ENCODE results near the gene KRT86.

DNA sequence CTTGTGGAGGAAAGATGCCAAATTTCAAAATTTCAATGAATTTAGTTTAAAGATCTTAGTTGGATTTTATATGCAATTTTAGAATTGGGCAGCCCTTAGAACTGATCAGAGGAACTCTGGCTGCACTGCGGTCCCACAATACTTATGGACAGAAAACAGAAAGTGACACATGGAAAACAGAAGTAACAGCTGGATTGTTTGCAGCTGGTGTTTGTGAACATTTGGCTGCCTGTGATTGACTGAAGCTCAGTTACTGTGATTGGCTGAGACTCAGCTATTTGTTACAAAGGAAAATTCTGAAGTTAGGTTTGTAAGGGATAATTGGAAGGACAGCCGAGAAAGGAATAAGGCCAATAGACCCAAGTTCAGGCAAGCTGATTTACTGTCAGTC lies 10.0 kb upstream of the KRT86 start:
- TF ChIP-seq, protein P1, sequence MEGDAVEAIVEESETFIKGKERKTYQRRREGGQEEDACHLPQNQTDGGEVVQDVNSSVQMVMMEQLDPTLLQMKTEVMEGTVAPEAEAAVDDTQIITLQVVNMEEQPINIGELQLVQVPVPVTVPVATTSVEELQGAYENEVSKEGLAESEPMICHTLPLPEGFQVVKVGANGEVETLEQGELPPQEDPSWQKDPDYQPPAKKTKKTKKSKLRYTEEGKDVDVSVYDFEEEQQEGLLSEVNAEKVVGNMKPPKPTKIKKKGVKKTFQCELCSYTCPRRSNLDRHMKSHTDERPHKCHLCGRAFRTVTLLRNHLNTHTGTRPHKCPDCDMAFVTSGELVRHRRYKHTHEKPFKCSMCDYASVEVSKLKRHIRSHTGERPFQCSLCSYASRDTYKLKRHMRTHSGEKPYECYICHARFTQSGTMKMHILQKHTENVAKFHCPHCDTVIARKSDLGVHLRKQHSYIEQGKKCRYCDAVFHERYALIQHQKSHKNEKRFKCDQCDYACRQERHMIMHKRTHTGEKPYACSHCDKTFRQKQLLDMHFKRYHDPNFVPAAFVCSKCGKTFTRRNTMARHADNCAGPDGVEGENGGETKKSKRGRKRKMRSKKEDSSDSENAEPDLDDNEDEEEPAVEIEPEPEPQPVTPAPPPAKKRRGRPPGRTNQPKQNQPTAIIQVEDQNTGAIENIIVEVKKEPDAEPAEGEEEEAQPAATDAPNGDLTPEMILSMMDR (IDR thresholded peaks at IDR 0.05), result no peak
- no peak for TF ChIP-seq EZH2 (IDR thresholded peaks at IDR 0.05; ENCODE audit: borderline replicate concordance, insufficient read depth, low read depth, low read length, poor library complexity, severe bottlenecking)
